Nephron progenitor cell (in vitro differentiated cells): ENCODE data around the gene TNFAIP1.

ENCODE experiments used
- DNase-seq: peaks from one replicate; pipeline ENCODE4 v3.0.0; 2021
- H3K27ac Mint-ChIP-seq: 2 replicates; pipeline ENCODE4 v1.8.0; 2021; ENCODE audit warnings: mild to moderate bottlenecking, moderate library complexity, mixed read lengths
- H3K27me3 Mint-ChIP-seq: 2 replicates; pipeline ENCODE4 v1.8.0; 2021; ENCODE audit warnings: mild to moderate bottlenecking, low read depth, mixed read lengths; ENCODE audit not compliant: poor library complexity
- H3K36me3 Mint-ChIP-seq: 2 replicates; pipeline ENCODE4 v1.8.0; 2021; ENCODE audit warnings: low read depth, mixed read lengths
- H3K4me1 Mint-ChIP-seq: 2 replicates; pipeline ENCODE4 v1.8.0; 2021; ENCODE audit warnings: mixed read lengths
- H3K4me3 Mint-ChIP-seq: 2 replicates; pipeline ENCODE4 v1.8.0; 2021; ENCODE audit warnings: mild to moderate bottlenecking, moderate library complexity, mixed read lengths
- H3K9me3 Mint-ChIP-seq: 2 replicates; pipeline ENCODE4 v1.8.0; 2021; ENCODE audit warnings: mild to moderate bottlenecking, moderate library complexity, mixed read lengths
- CTCF ChIP-seq: fragments of 200-600 bp; sonication (generic); IDR thresholded peaks from 2 replicates; pipeline ENCODE4 v1.5.0; 2021; ENCODE audit warnings: antibody characterized with exemption

The TNFAIP1 gene

DNA sequence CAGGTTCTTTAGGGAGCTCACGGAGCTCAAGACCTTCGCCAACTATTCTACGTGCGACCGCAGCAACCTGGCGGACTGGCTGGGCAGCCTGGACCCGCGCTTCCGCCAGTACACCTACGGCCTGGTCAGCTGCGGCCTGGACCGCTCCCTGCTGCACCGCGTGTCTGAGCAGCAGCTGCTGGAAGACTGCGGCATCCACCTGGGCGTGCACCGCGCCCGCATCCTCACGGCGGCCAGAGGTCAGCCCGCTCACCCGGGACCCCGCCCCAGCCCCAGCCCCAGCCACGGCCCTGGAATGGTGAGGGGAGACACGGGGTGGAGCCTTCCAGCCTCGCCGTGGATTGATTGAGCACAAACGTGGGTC lies 49.5 kb downstream of the TNFAIP1 start:
- no peak for DNase-seq
- Mint-ChIP-seq H3K4me1 (peaks cover 7% of the 10 kb centered on the region), H3K36me3 (peaks cover 16% of the 10 kb centered on the region), H3K9me3 (no peaks in the 10 kb centered on the region), H3K27ac (no peak overlapping the region), H3K4me3 (peak overlapping the region; percentile 75), H3K27me3 (peaks cover 81% of the 10 kb centered on the region)
- no peak for TF ChIP-seq CTCF

- peaks cover 16% of the 10 kb centered on the region for H3K36me3 Mint-ChIP-seq
- no peak overlapping the region for H3K27ac Mint-ChIP-seq
- no peak for TF ChIP-seq CTCF
- H3K4me3 Mint-ChIP-seq: peak overlapping the region; percentile 30
- H3K9me3 Mint-ChIP-seq: no peaks in the 10 kb centered on the region
- peaks cover 77% of the 10 kb centered on the region for H3K27me3 Mint-ChIP-seq
- peaks cover 7% of the 10 kb centered on the region for H3K4me1 Mint-ChIP-seq
- no peak for DNase-seq
Measured at GRCh38 chr17:28385406-28385805, 49.8 kb downstream of the TNFAIP1 start.

- no peak overlapping the region for H3K27ac Mint-ChIP-seq
- TF ChIP-seq CTCF: no peak
- H3K4me3 Mint-ChIP-seq: no peak overlapping the region
- DNase-seq: no peak
- peaks cover 25% of the 10 kb centered on the region for H3K36me3 Mint-ChIP-seq
- peaks cover 7% of the 10 kb centered on the region for H3K4me1 Mint-ChIP-seq
- peaks cover 71% of the 10 kb centered on the region for H3K27me3 Mint-ChIP-seq
- H3K9me3 Mint-ChIP-seq: no peaks in the 10 kb centered on the region
Measured at GRCh38 chr17:28386391-28386790, 50.8 kb downstream of the TNFAIP1 start.

DNA sequence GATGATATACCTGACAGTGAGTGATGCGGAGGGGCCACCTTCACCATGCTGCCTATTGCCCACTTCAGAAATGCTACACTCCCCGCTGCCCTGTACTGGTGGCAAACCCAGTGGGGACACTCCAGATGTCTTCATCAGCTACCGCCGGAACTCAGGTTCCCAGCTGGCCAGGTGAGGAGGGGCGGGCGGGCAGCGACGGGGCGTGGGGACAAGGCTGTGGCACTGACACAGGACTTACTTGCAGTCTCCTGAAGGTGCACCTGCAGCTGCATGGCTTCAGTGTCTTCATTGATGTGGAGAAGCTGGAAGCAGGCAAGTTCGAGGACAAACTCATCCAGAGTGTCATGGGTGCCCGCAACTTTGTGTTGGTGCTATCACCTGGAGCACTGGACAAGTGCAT lies 52.5 kb downstream of the TNFAIP1 start:
- H3K27ac Mint-ChIP-seq: no peak overlapping the region
- peaks cover 7% of the 10 kb centered on the region for H3K4me1 Mint-ChIP-seq
- TF ChIP-seq CTCF: no peak
- DNase-seq: no peak
- no peaks in the 10 kb centered on the region for H3K9me3 Mint-ChIP-seq
- peaks cover 53% of the 10 kb centered on the region for H3K27me3 Mint-ChIP-seq
- no peak overlapping the region for H3K4me3 Mint-ChIP-seq
- peaks cover 28% of the 10 kb centered on the region for H3K36me3 Mint-ChIP-seq

DNA sequence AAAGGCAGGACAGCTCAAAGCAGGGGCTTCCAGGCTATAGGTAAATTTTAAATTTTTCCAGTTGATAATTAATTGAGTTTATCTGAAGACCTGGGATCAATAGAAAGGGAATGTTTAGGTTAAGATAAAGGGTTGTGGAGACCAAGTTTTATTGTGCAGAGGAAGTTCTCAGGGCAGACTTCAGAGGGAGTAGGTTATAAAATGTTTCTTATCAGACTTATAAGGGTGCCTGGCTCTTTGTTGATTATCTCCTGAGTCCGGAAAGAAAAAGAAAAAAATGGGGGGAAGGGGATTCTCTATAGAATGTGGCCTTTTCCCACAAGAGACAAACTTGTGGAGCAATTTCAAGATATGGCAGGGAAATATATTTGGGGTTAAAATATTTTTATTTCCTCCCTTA lies 54.6 kb downstream of the TNFAIP1 start:
- no peak for DNase-seq
- Mint-ChIP-seq H3K4me1 (peaks cover 12% of the 10 kb centered on the region), H3K27me3 (peaks cover 33% of the 10 kb centered on the region), H3K9me3 (no peaks in the 10 kb centered on the region), H3K4me3 (no peak overlapping the region), H3K27ac (peak overlapping the region; percentile 17), H3K36me3 (peaks cover 28% of the 10 kb centered on the region)
- TF ChIP-seq CTCF: no peak

DNA sequence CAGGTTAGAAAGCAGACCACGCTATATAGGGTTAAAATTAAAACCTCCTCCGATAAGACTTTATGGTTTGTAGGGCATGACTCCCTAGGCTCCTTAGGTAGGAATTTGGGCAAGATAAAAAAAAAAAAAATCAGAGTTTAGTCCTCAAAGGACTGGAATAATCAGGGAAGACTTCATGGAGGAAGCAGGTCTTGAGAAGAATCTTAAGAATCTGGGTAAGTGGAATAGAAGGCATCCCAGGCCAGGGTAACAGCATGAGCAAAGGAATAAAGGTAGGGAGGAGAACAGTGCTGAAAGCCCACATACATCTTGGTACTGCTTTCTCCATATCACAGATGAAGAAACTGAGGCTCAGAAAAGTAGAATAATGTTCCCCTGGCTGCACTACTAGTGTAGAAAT lies 55.0 kb downstream of the TNFAIP1 start:
- no peak for DNase-seq
- no peak for TF ChIP-seq CTCF
- Mint-ChIP-seq H3K27ac (no peak overlapping the region), H3K27me3 (peaks cover 29% of the 10 kb centered on the region), H3K9me3 (no peaks in the 10 kb centered on the region), H3K36me3 (peaks cover 24% of the 10 kb centered on the region), H3K4me3 (no peak overlapping the region), H3K4me1 (peaks cover 16% of the 10 kb centered on the region)
